AG09319 (cell line): Measurements from ENCODE around the gene PLCH1.
A peak's percentile ranks its signal among the peaks of the same experiment; 100 is the strongest.

Source experiments
- DNase-seq: peaks from one replicate; pipeline ENCODE4 v3.0.0-alpha.2; 2010; ENCODE audit warnings: low read depth; ENCODE audit errors: extremely low read depth
- CTCF ChIP-seq: IDR thresholded peaks from 2 replicates; pipeline ENCODE4 v1.5.1; 2011; ENCODE audit warnings: low read depth, mild to moderate bottlenecking, inconsistent platforms, low read length, moderate library complexity

The PLCH1 gene

GRCh38 chr3:155664925-155665695 lies 79.8 kb downstream of the PLCH1 start:
- DNase-seq = peak; percentile 76
- no peak for TF ChIP-seq CTCF

GRCh38 chr3:155663467-155664212 lies 81.2 kb downstream of the PLCH1 start:
- no peak for DNase-seq

GRCh38 chr3:155661760-155662159 lies 83.1 kb downstream of the PLCH1 start:
- no peak for DNase-seq
- no peak for TF ChIP-seq CTCF

More at GRCh38 chr3:155663467-155664212, 81.2 kb downstream of the PLCH1 start:
- no peak for TF ChIP-seq CTCF

GRCh38 chr3:155661042-155661441 lies 83.8 kb downstream of the PLCH1 start:
- no peak for DNase-seq
- TF ChIP-seq CTCF = no peak

- no peak for DNase-seq
- TF ChIP-seq CTCF = no peak
Observed at GRCh38 chr3:155658671-155659261, 86.1 kb downstream of the PLCH1 start.

GRCh38 chr3:155658006-155658405 lies 86.9 kb downstream of the PLCH1 start:
- DNase-seq = no peak
- TF ChIP-seq CTCF = no peak

GRCh38 chr3:155657161-155657560 lies 87.7 kb downstream of the PLCH1 start:
- DNase-seq = no peak
- TF ChIP-seq CTCF = no peak
